Esophagus (tissue), 2 donors: ENCODE measurements around the gene KRTAP20-2. TPM values are rescaled to one million over a fixed set of nuclear protein-coding genes. Genes with fewer than 3 reads are reported as not detected.

Experiments used
- H3K27ac ChIP-seq, 2 donors: one replicate each; pipeline ENCODE4 v1.5.1; 2013; ENCODE audit warnings: low read depth in 2 of 2, mild to moderate bottlenecking in 2 of 2, inconsistent platforms in 1 of 2, low read length in 1 of 2, moderate library complexity in 1 of 2
- H3K27me3 ChIP-seq, 2 donors: one replicate each; pipeline ENCODE4 v1.6.1; 2013; ENCODE audit warnings: low read length in 2 of 2, control low read depth in 1 of 2, mild to moderate bottlenecking in 1 of 2; ENCODE audit not compliant: insufficient read depth in 2 of 2, control insufficient read depth in 1 of 2
- H3K36me3 ChIP-seq, 2 donors: one replicate each; pipeline ENCODE4 v1.6.1; 2013; ENCODE audit warnings: low read length in 1 of 2; ENCODE audit not compliant: control insufficient read depth in 2 of 2, insufficient read depth in 2 of 2
- H3K4me1 ChIP-seq, 2 donors: one replicate each; pipeline ENCODE4 v1.6.1; 2013; ENCODE audit warnings: low read length in 1 of 2; ENCODE audit not compliant: control insufficient read depth in 2 of 2, insufficient read depth in 2 of 2
- H3K4me3 ChIP-seq, 2 donors: one replicate each; pipeline ENCODE4 v1.5.1; 2013; ENCODE audit warnings: low read length in 2 of 2, mild to moderate bottlenecking in 2 of 2, low read depth in 1 of 2, moderate library complexity in 1 of 2
- H3K9me3 ChIP-seq, 2 donors: one replicate each; pipeline ENCODE4 v1.6.1; 2013; ENCODE audit warnings: mild to moderate bottlenecking in 2 of 2, low read depth in 1 of 2, low read length in 1 of 2, moderate library complexity in 1 of 2; ENCODE audit not compliant: control insufficient read depth in 2 of 2, insufficient read depth in 1 of 2
- WGBS, 2 donors: extraction: QIAGEN DNeasy Blood & Tissue Kit; methylation state at CpG; one replicate each; pipeline ENCODE4 v1.1.7; 2013; 5-methylcytosine and 5-hydroxymethylcytosine counted together
- polyA plus RNA-seq, 2 donors: library from polyadenylated mRNA; stranded (reverse); fragments of 200-250 nt; gene quantifications; one replicate each; pipeline ENCODE4 v1.2.3, GENCODE V29; 2013
- donor health status: healthy with polysubstance abuse.
- donor health status: Bipolar disorder and iron deficiency.

Gene KRTAP20-2
- polyA plus RNA-seq, 2 donors: not detected

- no peaks in the 10 kb centered on the region for H3K27me3 ChIP-seq
- no peak overlapping the region for H3K4me3 ChIP-seq
- WGBS, 2 donors: 73 to 88% methylated on average over 1 of the region's 1 CpG
- no peaks in the 10 kb centered on the region for H3K36me3 ChIP-seq
- no peak overlapping the region for H3K27ac ChIP-seq
- H3K4me1 ChIP-seq: no peaks in the 10 kb centered on the region
- H3K9me3 ChIP-seq: peaks cover 3% of the 10 kb centered on the region in 2 donors
Measured at GRCh38 chr21:30668776-30669175, 33.8 kb downstream of the KRTAP20-2 start.

GRCh38 chr21:30672985-30673650, 38.1 kb downstream of the KRTAP20-2 start:
- H3K4me3 ChIP-seq: no peak overlapping the region
- 62 to 64% methylated on average over 2 of the region's 2 CpGs for whole genome bisulfite sequencing, 2 donors
- no peak overlapping the region for H3K27ac ChIP-seq
- no peaks in the 10 kb centered on the region for H3K27me3 ChIP-seq
- H3K9me3 ChIP-seq: peaks cover 3 to 9% of the 10 kb centered on the region in 2 donors
- no peaks in the 10 kb centered on the region for H3K36me3 ChIP-seq
- H3K4me1 ChIP-seq: no peaks in the 10 kb centered on the region

GRCh38 chr21:30674312-30674711, 39.3 kb downstream of the KRTAP20-2 start:
- Histone ChIP-seq H3K9me3 (peaks cover 0 to 6% of the 10 kb centered on the region in 2 donors), H3K27me3 (no peaks in the 10 kb centered on the region), H3K36me3 (no peaks in the 10 kb centered on the region), H3K27ac (no peak overlapping the region), H3K4me3 (no peak overlapping the region), H3K4me1 (no peaks in the 10 kb centered on the region)
- WGBS, 2 donors: 73 to 80% methylated on average over 1 of the region's 1 CpG

GRCh38 chr21:30676737-30677136, 41.7 kb downstream of the KRTAP20-2 start:
- no peak overlapping the region for H3K4me3 ChIP-seq
- no peaks in the 10 kb centered on the region for H3K36me3 ChIP-seq
- H3K4me1 ChIP-seq: no peaks in the 10 kb centered on the region
- H3K27ac ChIP-seq: no peak overlapping the region
- no peaks in the 10 kb centered on the region for H3K27me3 ChIP-seq
- H3K9me3 ChIP-seq: peaks cover 0 to 6% of the 10 kb centered on the region in 2 donors

GRCh38 chr21:30680586-30680985, 45.6 kb downstream of the KRTAP20-2 start:
- no peak overlapping the region for H3K4me3 ChIP-seq
- WGBS, 2 donors: 18 to 37% methylated on average over 1 of the region's 1 CpG

GRCh38 chr21:30684506-30684905, 49.5 kb downstream of the KRTAP20-2 start:
- H3K4me1 ChIP-seq: no peaks in the 10 kb centered on the region
- no peak overlapping the region for H3K27ac ChIP-seq
- H3K36me3 ChIP-seq: no peaks in the 10 kb centered on the region
- peaks cover 2 to 5% of the 10 kb centered on the region in 2 donors for H3K9me3 ChIP-seq
- WGBS, 2 donors: 74 to 76% methylated on average over 6 of the region's 6 CpGs
- H3K27me3 ChIP-seq: no peaks in the 10 kb centered on the region
- H3K4me3 ChIP-seq: no peak overlapping the region

More at GRCh38 chr21:30680586-30680985, 45.6 kb downstream of the KRTAP20-2 start:
- H3K27me3 ChIP-seq: no peaks in the 10 kb centered on the region
- no peaks in the 10 kb centered on the region for H3K4me1 ChIP-seq
- peaks cover 0 to 5% of the 10 kb centered on the region in 2 donors for H3K9me3 ChIP-seq
- no peak overlapping the region for H3K27ac ChIP-seq
- H3K36me3 ChIP-seq: no peaks in the 10 kb centered on the region

Other genes with a start within 250 kb of the KRTAP20-2 start
- not detected for gene KRTAP13-1, start 239.2 kb upstream of the KRTAP20-2 start, polyA plus RNA-seq
- not detected for gene KRTAP13-3, start 209.3 kb upstream of the KRTAP20-2 start, polyA plus RNA-seq
- gene KRTAP13-4, start 205.0 kb upstream of the KRTAP20-2 start, polyA plus RNA-seq: not detected
- not detected for gene KRTAP15-1, start 194.9 kb upstream of the KRTAP20-2 start, polyA plus RNA-seq
- not detected for gene KRTAP19-1, start 154.8 kb upstream of the KRTAP20-2 start, polyA plus RNA-seq
- gene KRTAP19-2, start 147.8 kb upstream of the KRTAP20-2 start, polyA plus RNA-seq: not detected
- not detected for gene KRTAP19-3, start 143.2 kb upstream of the KRTAP20-2 start, polyA plus RNA-seq
- gene KRTAP19-4, start 138.0 kb upstream of the KRTAP20-2 start, polyA plus RNA-seq: not detected
- not detected for gene KRTAP19-5, start 133.1 kb upstream of the KRTAP20-2 start, polyA plus RNA-seq
- gene KRTAP19-6, start 93.3 kb upstream of the KRTAP20-2 start, polyA plus RNA-seq: not detected
- gene KRTAP19-7, start 73.9 kb upstream of the KRTAP20-2 start, polyA plus RNA-seq: not detected
- gene KRTAP22-2, start 44.8 kb upstream of the KRTAP20-2 start, polyA plus RNA-seq: not detected
- not detected for gene KRTAP6-3, start 42.8 kb upstream of the KRTAP20-2 start, polyA plus RNA-seq
- not detected for gene KRTAP6-2, start 36.3 kb upstream of the KRTAP20-2 start, polyA plus RNA-seq
- not detected for gene KRTAP22-1, start 34.1 kb upstream of the KRTAP20-2 start, polyA plus RNA-seq
- not detected for gene KRTAP6-1, start 21.3 kb upstream of the KRTAP20-2 start, polyA plus RNA-seq
- gene KRTAP20-1, start 18.8 kb upstream of the KRTAP20-2 start, polyA plus RNA-seq: not detected
- gene KRTAP20-4, start 14.6 kb upstream of the KRTAP20-2 start, polyA plus RNA-seq: not detected
- not detected for gene KRTAP20-3, start 7.7 kb downstream of the KRTAP20-2 start, polyA plus RNA-seq
- gene KRTAP21-3, start 83.6 kb downstream of the KRTAP20-2 start, polyA plus RNA-seq: not detected
- not detected for gene KRTAP21-2, start 112.1 kb downstream of the KRTAP20-2 start, polyA plus RNA-seq
- not detected for gene KRTAP21-1, start 120.2 kb downstream of the KRTAP20-2 start, polyA plus RNA-seq
- not detected for gene KRTAP8-1, start 178.1 kb downstream of the KRTAP20-2 start, polyA plus RNA-seq
- gene KRTAP7-1, start 194.6 kb downstream of the KRTAP20-2 start, polyA plus RNA-seq: not detected
- not detected for gene KRTAP11-1, start 246.4 kb downstream of the KRTAP20-2 start, polyA plus RNA-seq